ENCODE results near the gene ADCY2.

The ADCY2 gene

GRCh38 chr5:7616897-7617296 lies 221.0 kb downstream of the ADCY2 start:
- TF ChIP-seq CTCF (conservative IDR thresholded peaks at IDR 0.05; ENCODE audit: low read depth, low read length): no peak

GRCh38 chr5:7622498-7622897 lies 226.6 kb downstream of the ADCY2 start:
- no peaks in the 10 kb centered on the region for H4K20me1 ChIP-seq (ENCODE audit: insufficient read depth)

More at GRCh38 chr5:7616897-7617296, 221.0 kb downstream of the ADCY2 start:
- Histone ChIP-seq H3K4me1 (ENCODE audit: low read depth, poor library complexity, severe bottlenecking) (no peaks in the 10 kb centered on the region), H3K4me2 (no peak overlapping the region), H3K79me2 (ENCODE audit: insufficient read depth, low read depth) (no peaks in the 10 kb centered on the region), H3K4me3 (IDR thresholded peaks at IDR 0.05; ENCODE audit: insufficient read depth, low read depth, low read length) (no peak overlapping the region), H4K20me1 (ENCODE audit: insufficient read depth) (no peaks in the 10 kb centered on the region), H3K27ac (no peak overlapping the region), H3K9ac (no peak overlapping the region), H2AFZ (ENCODE audit: low read depth) (no peak overlapping the region), H3K36me3 (ENCODE audit: insufficient read depth) (no peaks in the 10 kb centered on the region), H3K27me3 (ENCODE audit: insufficient read depth, low read depth) (no peaks in the 10 kb centered on the region)

GRCh38 chr5:7625740-7626139 lies 229.8 kb downstream of the ADCY2 start:
- Histone ChIP-seq H3K4me3 (IDR thresholded peaks at IDR 0.05; ENCODE audit: insufficient read depth, low read depth, low read length) (no peak overlapping the region), H3K27me3 (ENCODE audit: insufficient read depth, low read depth) (no peaks in the 10 kb centered on the region), H4K20me1 (ENCODE audit: insufficient read depth) (no peaks in the 10 kb centered on the region), H2AFZ (ENCODE audit: low read depth) (no peak overlapping the region), H3K27ac (no peak overlapping the region), H3K4me1 (ENCODE audit: low read depth, poor library complexity, severe bottlenecking) (no peaks in the 10 kb centered on the region), H3K4me2 (no peak overlapping the region), H3K36me3 (ENCODE audit: insufficient read depth) (no peaks in the 10 kb centered on the region), H3K79me2 (ENCODE audit: insufficient read depth, low read depth) (no peaks in the 10 kb centered on the region), H3K9ac (no peak overlapping the region)
- no peak for TF ChIP-seq CTCF (conservative IDR thresholded peaks at IDR 0.05; ENCODE audit: low read depth, low read length)

More at GRCh38 chr5:7622498-7622897, 226.6 kb downstream of the ADCY2 start:
- Histone ChIP-seq H3K4me2 (no peak overlapping the region), H3K4me3 (IDR thresholded peaks at IDR 0.05; ENCODE audit: insufficient read depth, low read depth, low read length) (no peak overlapping the region), H3K27me3 (ENCODE audit: insufficient read depth, low read depth) (no peaks in the 10 kb centered on the region), H3K27ac (no peak overlapping the region), H3K4me1 (ENCODE audit: low read depth, poor library complexity, severe bottlenecking) (no peaks in the 10 kb centered on the region), H3K36me3 (ENCODE audit: insufficient read depth) (no peaks in the 10 kb centered on the region), H3K79me2 (ENCODE audit: insufficient read depth, low read depth) (no peaks in the 10 kb centered on the region), H2AFZ (ENCODE audit: low read depth) (no peak overlapping the region), H3K9ac (no peak overlapping the region)
- TF ChIP-seq CTCF (conservative IDR thresholded peaks at IDR 0.05; ENCODE audit: low read depth, low read length): no peak

GRCh38 chr5:7628248-7628647 lies 232.3 kb downstream of the ADCY2 start:
- no peaks in the 10 kb centered on the region for H3K4me1 ChIP-seq (ENCODE audit: low read depth, poor library complexity, severe bottlenecking)
- H3K27ac ChIP-seq: no peak overlapping the region
- H3K4me3 ChIP-seq (IDR thresholded peaks at IDR 0.05; ENCODE audit: insufficient read depth, low read depth, low read length): no peak overlapping the region
- H3K27me3 ChIP-seq (ENCODE audit: insufficient read depth, low read depth): no peaks in the 10 kb centered on the region
- no peak overlapping the region for H2AFZ ChIP-seq (ENCODE audit: low read depth)
- no peak for TF ChIP-seq CTCF (conservative IDR thresholded peaks at IDR 0.05; ENCODE audit: low read depth, low read length)
- no peaks in the 10 kb centered on the region for H4K20me1 ChIP-seq (ENCODE audit: insufficient read depth)
- H3K79me2 ChIP-seq (ENCODE audit: insufficient read depth, low read depth): no peaks in the 10 kb centered on the region
- no peak overlapping the region for H3K9ac ChIP-seq
- H3K4me2 ChIP-seq: no peak overlapping the region
- H3K36me3 ChIP-seq (ENCODE audit: insufficient read depth): no peaks in the 10 kb centered on the region

Measured in KMS-11 (cell line).